Lung (tissue), 12 donors: ENCODE measurements around the gene HSD17B8. TPM values are rescaled to one million over a fixed set of nuclear protein-coding genes. Genes with fewer than 3 reads are reported as not detected.

ENCODE experiments used
- ATAC-seq: fragments of 200-7000 bp; cut with Tn5 transposase; one replicate; pipeline ENCODE4 v1.9.1; 2020; ENCODE audit warnings: moderate number of reproducible peaks; ENCODE audit not compliant: insufficient read depth, low FRiP score
- DNase-seq, 3 donors: peaks; one replicate each; pipeline ENCODE4 v3.0.0-alpha.2; 2013 to 2017
- H3K27ac ChIP-seq, 2 donors: one replicate each; pipeline ENCODE4 v1.5.1; 2013; ENCODE audit warnings: mild to moderate bottlenecking in 2 of 2, moderate library complexity in 2 of 2, control low read depth in 1 of 2, inconsistent platforms in 1 of 2, low read depth in 1 of 2, low read length in 1 of 2
- H3K27me3 ChIP-seq, 3 donors: one replicate each; pipeline ENCODE4 v1.5.1; 2013; ENCODE audit warnings: low read length in 2 of 3; ENCODE audit not compliant: control insufficient read depth in 3 of 3, insufficient read depth in 3 of 3
- H3K36me3 ChIP-seq, 4 donors: one replicate each; pipeline ENCODE4 v1.5.1; 2013; ENCODE audit warnings: low read length in 4 of 4, mild to moderate bottlenecking in 1 of 4, moderate library complexity in 1 of 4; ENCODE audit not compliant: control insufficient read depth in 4 of 4, insufficient read depth in 4 of 4
- H3K4me1 ChIP-seq, 5 donors: one replicate each; pipeline ENCODE4 v1.5.1; 2013; ENCODE audit warnings: low read length in 5 of 5, mild to moderate bottlenecking in 2 of 5, moderate library complexity in 1 of 5; ENCODE audit not compliant: control insufficient read depth in 5 of 5, insufficient read depth in 5 of 5
- H3K4me3 ChIP-seq: one replicate; pipeline ENCODE4 v1.5.1; 2013; ENCODE audit warnings: mild to moderate bottlenecking, control low read depth, moderate library complexity
- H3K9ac ChIP-seq, 2 donors: one replicate each; pipeline ENCODE4 v1.5.1; 2013; ENCODE audit warnings: low read length in 2 of 2, control low read depth in 1 of 2; ENCODE audit not compliant: insufficient read depth in 1 of 2
- H3K9me3 ChIP-seq, 4 donors: one replicate each; pipeline ENCODE4 v1.5.1; 2013; ENCODE audit warnings: low read length in 3 of 4, mild to moderate bottlenecking in 1 of 4, moderate library complexity in 1 of 4; ENCODE audit not compliant: control insufficient read depth in 4 of 4, insufficient read depth in 3 of 4
- whole genome bisulfite sequencing, 2 donors: extraction: QIAGEN DNeasy Blood & Tissue Kit; methylation state at CpG; one replicate each; pipeline ENCODE4 v1.1.7; 2013; 5-methylcytosine and 5-hydroxymethylcytosine counted together
- polyA plus RNA-seq, 2 donors: library from polyadenylated mRNA; stranded (reverse); fragments of 200-250 nt; gene quantifications; one replicate each; pipeline ENCODE4 v1.2.1, GENCODE V29; 2013
- total RNA-seq, 2 donors: library from RNA; depleted of rRNA in 1 of 2; stranded (reverse); fragments of >200 nt in 1 of 2; gene quantifications; one replicate each; pipeline ENCODE4 v1.2.1, GENCODE V29; 2014 to 2021
- TF ChIP-seq, protein P1 (sequence below): IDR thresholded peaks from 2 replicates; pipeline ENCODE4 v1.5.1; 2012; ENCODE audit warnings: mild to moderate bottlenecking; ENCODE audit errors: control extremely low read depth, extremely low read depth
- donor health status: control.
- donor health status: control.
- donor health status: Bipolar disorder and iron deficiency.
- donor health status: healthy.
- donor health status: DM: yes; HTN: yes; CAD: no.

The HSD17B8 gene
- total and polyA plus RNA-seq, 4 donors, result 19.0 to 22.7 (median 19.7) TPM

DNA sequence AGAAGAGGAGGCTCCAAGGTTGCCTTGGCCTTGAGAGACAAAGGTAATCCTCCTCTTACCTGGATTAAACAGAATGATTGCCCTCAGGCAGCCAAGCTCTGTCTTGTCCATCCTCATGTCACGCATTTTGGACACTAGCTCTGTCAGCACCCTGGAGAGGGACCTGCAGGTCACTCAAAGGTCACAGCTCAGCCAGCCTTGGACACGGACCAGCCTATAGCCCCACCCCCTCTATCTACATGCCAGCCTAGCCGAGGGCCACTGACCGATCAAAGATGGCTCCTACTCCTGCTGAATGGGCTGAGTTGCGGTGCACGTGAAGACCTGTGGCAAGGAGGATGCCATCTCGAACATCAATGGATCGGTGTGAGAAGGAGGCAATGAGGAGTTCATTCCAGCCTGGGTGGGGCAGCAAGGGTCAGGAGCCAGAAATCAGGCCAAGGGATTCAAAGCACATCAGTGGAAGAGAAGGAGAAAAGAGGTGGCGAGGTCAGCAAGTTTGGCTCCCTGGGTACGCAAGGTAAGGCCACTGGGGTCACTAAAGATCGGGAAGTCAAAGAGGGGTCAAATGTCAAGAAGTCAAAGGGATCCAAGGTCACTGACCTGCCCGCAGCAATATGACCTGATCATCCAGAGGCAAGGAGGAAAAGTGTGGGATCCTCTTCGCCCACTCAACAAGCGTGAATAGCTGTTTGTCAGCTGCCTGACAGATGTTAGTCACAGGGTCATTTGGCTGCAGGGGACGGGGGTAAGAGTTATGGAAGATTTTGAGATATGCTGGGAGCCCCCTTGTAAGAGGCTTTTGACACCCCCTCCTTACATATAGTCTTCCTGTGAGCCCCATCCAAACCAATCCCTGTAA, 8.9 kb upstream of the HSD17B8 start:
- ATAC-seq (no peak), DNase-seq (no peak)
- H3K4me1 ChIP-seq, result peaks cover 3 to 32% (median 9%) of the 10 kb centered on the region in 5 donors
- peaks cover 0 to 32% (median 19%) of the 10 kb centered on the region in 4 donors for H3K36me3 ChIP-seq
- H3K27ac ChIP-seq, result no peak overlapping the region
- H3K9me3 ChIP-seq, result no peaks in the 10 kb centered on the region
- 85 to 91% methylated on average over 15 of the region's 15 CpGs for WGBS, 2 donors
- no peak overlapping the region for H3K4me3 ChIP-seq
- H3K27me3 ChIP-seq, result peaks cover 0 to 21% (median 16%) of the 10 kb centered on the region in 3 donors
- TF ChIP-seq, protein P1, sequence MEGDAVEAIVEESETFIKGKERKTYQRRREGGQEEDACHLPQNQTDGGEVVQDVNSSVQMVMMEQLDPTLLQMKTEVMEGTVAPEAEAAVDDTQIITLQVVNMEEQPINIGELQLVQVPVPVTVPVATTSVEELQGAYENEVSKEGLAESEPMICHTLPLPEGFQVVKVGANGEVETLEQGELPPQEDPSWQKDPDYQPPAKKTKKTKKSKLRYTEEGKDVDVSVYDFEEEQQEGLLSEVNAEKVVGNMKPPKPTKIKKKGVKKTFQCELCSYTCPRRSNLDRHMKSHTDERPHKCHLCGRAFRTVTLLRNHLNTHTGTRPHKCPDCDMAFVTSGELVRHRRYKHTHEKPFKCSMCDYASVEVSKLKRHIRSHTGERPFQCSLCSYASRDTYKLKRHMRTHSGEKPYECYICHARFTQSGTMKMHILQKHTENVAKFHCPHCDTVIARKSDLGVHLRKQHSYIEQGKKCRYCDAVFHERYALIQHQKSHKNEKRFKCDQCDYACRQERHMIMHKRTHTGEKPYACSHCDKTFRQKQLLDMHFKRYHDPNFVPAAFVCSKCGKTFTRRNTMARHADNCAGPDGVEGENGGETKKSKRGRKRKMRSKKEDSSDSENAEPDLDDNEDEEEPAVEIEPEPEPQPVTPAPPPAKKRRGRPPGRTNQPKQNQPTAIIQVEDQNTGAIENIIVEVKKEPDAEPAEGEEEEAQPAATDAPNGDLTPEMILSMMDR, result no peak
- H3K9ac ChIP-seq, result no peak overlapping the region

DNA sequence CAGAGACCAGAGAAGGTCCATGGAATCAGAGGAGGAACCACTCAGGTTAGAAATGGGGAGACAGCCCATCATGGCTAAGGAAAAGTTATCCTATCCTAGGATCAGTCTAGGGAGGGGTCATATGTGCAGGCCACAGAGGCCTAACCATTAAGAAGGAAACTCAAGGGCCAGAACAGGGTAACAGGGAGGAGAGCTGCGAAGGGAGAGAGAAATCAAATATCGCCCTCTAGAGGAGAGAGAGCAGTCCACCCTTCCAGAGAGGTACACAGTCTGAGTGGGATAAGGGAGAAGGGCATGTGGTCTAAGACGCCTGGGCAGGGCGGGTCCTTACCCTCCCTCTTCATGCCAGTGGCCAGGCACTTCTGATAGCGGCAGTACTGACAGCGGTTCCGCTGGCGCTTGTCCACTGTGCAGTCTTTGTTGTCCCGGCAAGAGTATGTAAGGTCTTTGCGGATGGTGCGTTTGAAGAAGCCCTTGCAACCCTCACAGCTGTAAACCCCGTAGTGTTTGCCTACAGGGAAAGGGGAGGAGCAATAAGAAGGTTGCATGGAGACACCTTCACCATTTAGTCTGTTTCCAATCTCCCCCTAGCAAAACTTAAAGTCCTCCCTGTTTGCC, 6.9 kb upstream of the HSD17B8 start:
- no peaks in the 10 kb centered on the region for H3K9me3 ChIP-seq
- H3K36me3 ChIP-seq, result peaks cover 0 to 39% (median 28%) of the 10 kb centered on the region in 4 donors
- H3K9ac ChIP-seq, result no peak overlapping the region
- 40 to 56% methylated on average over 12 of the region's 12 CpGs for WGBS, 2 donors
- ATAC-seq (peak; percentile 15), DNase-seq (peak in 2 of 3 donors; percentile 51 to 61)
- peaks cover 8 to 39% (median 17%) of the 10 kb centered on the region in 5 donors for H3K4me1 ChIP-seq
- peaks cover 0 to 4% (median 1%) of the 10 kb centered on the region in 3 donors for H3K27me3 ChIP-seq
- TF ChIP-seq, protein P1, result peak; percentile 18
- no peak overlapping the region for H3K27ac ChIP-seq
- no peak overlapping the region for H3K4me3 ChIP-seq

DNA sequence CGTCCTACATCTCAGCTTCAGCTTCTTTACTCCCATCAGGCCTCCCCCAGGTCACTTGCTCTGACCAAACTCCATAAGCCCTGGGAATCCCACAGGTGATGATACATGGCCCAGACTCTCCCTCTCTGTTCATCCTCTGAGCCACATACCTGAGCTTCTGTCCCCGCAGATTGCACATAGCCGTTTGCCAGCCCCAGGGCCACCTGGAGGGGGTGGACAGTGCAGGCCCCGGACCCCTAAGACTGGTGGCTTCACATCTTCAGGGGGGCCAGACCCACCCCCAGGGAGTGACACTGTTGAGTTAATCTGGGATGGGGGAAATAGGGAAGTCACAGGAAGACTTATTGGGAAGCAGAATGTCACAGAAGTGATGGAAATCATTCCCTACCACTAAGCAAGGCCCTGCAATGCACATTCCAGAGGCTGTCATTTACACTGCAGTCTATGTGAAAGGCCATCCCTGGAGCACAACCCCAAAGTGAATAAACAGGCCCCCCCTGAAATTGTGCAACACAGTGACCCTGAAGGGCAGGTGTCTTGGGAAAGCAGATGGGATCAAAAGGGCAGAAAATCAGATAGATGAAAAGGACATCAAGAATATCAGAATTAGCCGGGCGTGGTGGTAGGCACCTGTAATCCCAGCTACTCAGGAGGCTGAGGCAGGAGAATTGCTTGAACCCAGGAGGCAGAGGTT, 6.1 kb upstream of the HSD17B8 start:
- TF ChIP-seq, protein P1, result no peak
- Histone ChIP-seq H3K4me1 (peaks cover 4 to 34% (median 17%) of the 10 kb centered on the region in 5 donors), H3K36me3 (peaks cover 0 to 43% (median 35%) of the 10 kb centered on the region in 4 donors), H3K27ac (no peak overlapping the region), H3K27me3 (no peaks in the 10 kb centered on the region), H3K4me3 (no peak overlapping the region), H3K9me3 (no peaks in the 10 kb centered on the region), H3K9ac (no peak overlapping the region)
- ATAC-seq, result no peak
- no peak for DNase-seq
- WGBS, 2 donors, result 76 to 87% methylated on average over 6 of the region's 6 CpGs
